NCI-H1105 treated with DMSO at 0.1 percent for 48 hours (cell line): ENCODE measurements around the gene PSMB10.

ENCODE experiments used
- DNase-seq: peaks from one replicate; lab custom pipeline; 2025; lab: John Stamatoyannopoulos, UW

PSMB10 gene

GRCh38 chr16:67892375-67892774 lies 44.3 kb downstream of the PSMB10 start:
- no peak for DNase-seq

GRCh38 chr16:67888331-67888730 lies 48.3 kb downstream of the PSMB10 start:
- no peak for DNase-seq

- no peak for DNase-seq
Observed at GRCh38 chr16:67886387-67886786, 50.3 kb downstream of the PSMB10 start.

GRCh38 chr16:67885976-67886375 lies 50.7 kb downstream of the PSMB10 start:
- DNase-seq = no peak

- DNase-seq = no peak
Observed at GRCh38 chr16:67885545-67885944, 51.1 kb downstream of the PSMB10 start.

GRCh38 chr16:67884684-67885083 lies 52.0 kb downstream of the PSMB10 start, which contains the start of gene NRN1L:
Gene NRN1L (plus strand): TSS chr16:67884885. CDS start chr16:67884904, 19 bp downstream.
- peak; percentile 68 for DNase-seq
